Liver (tissue), 9 donors: ENCODE data around the gene PHF21B. TPM values are rescaled to one million over a fixed set of nuclear protein-coding genes. Genes with fewer than 3 reads are reported as not detected.

Source experiments
- DNase-seq: peaks from one replicate; pipeline ENCODE4 v3.0.0-alpha.2; 2017; ENCODE audit warnings: low spot score
- H3K27ac ChIP-seq, 2 donors: one replicate each; pipeline ENCODE4 v1.7.0; 2013; ENCODE audit warnings: inconsistent platforms in 2 of 2, low read length in 2 of 2, control low read depth in 1 of 2, low read depth in 1 of 2, mild to moderate bottlenecking in 1 of 2
- H3K27me3 ChIP-seq, 4 donors: one replicate each; pipeline versions ENCODE4 v1.6.1 to v1.7.0; 2013; ENCODE audit warnings: low read length in 3 of 4, inconsistent platforms in 1 of 4, mild to moderate bottlenecking in 1 of 4, moderate library complexity in 1 of 4; ENCODE audit not compliant: control insufficient read depth in 4 of 4, insufficient read depth in 4 of 4
- H3K36me3 ChIP-seq, 4 donors: one replicate each; pipeline versions ENCODE4 v1.6.1 to v1.7.0; 2013; ENCODE audit warnings: low read length in 3 of 4, mild to moderate bottlenecking in 3 of 4, low read depth in 1 of 4, moderate library complexity in 1 of 4; ENCODE audit not compliant: control insufficient read depth in 4 of 4, insufficient read depth in 3 of 4
- H3K4me1 ChIP-seq, 4 donors: one replicate each; pipeline versions ENCODE4 v1.6.1 to v1.7.0; 2013; ENCODE audit warnings: low read length in 3 of 4, mild to moderate bottlenecking in 3 of 4, moderate library complexity in 1 of 4; ENCODE audit not compliant: control insufficient read depth in 4 of 4, insufficient read depth in 4 of 4
- H3K4me3 ChIP-seq, 3 donors: one replicate each; pipeline versions ENCODE4 v1.6.1 to v1.7.0; 2013; ENCODE audit warnings: low read length in 3 of 3, control low read depth in 1 of 3, low read depth in 1 of 3, mild to moderate bottlenecking in 1 of 3
- H3K9ac ChIP-seq, 2 donors: one replicate each; pipeline ENCODE4 v1.7.0; 2013; ENCODE audit warnings: low read length in 2 of 2, mild to moderate bottlenecking in 2 of 2, moderate library complexity in 2 of 2, control low read depth in 1 of 2, low read depth in 1 of 2
- H3K9me3 ChIP-seq, 4 donors: one replicate each; pipeline versions ENCODE4 v1.6.1 to v1.7.0; 2013; ENCODE audit warnings: low read length in 3 of 4; ENCODE audit not compliant: control insufficient read depth in 4 of 4
- ATF3 ChIP-seq: IDR thresholded peaks from 2 replicates; pipeline ENCODE4 v1.6.1; 2016; ENCODE audit warnings: antibody characterized with exemption
- CTCF ChIP-seq: fragments of 150-350 bp; IDR thresholded peaks from 2 replicates; pipeline ENCODE4 v1.5.1; 2017; ENCODE audit warnings: improper control_type of control experiment, low read depth, low read length; ENCODE audit not compliant: missing input control
- EGR1 ChIP-seq, 2 donors: IDR thresholded peaks; 2 replicates each; pipeline ENCODE4 v1.6.1; 2016 to 2018; ENCODE audit warnings: antibody characterized with exemption in 2 of 2, low read depth in 2 of 2
- FOXA1 ChIP-seq: IDR thresholded peaks from 2 replicates; pipeline ENCODE4 v1.6.1; 2016; ENCODE audit warnings: antibody characterized with exemption
- FOXA2 ChIP-seq: IDR thresholded peaks from 2 replicates; pipeline ENCODE4 v1.6.1; 2016; ENCODE audit warnings: antibody characterized with exemption
- GABPA ChIP-seq, 2 donors: IDR thresholded peaks in 1 of 2; conservative IDR thresholded peaks in 1 of 2; 2 replicates each; pipeline ENCODE4 v1.6.1; 2016; ENCODE audit warnings: antibody characterized with exemption in 2 of 2, mild to moderate bottlenecking in 1 of 2, moderate library complexity in 1 of 2
- HNF4A ChIP-seq, 2 donors: conservative IDR thresholded peaks; 2 replicates each; pipeline ENCODE4 v1.6.1; 2016; ENCODE audit warnings: antibody characterized with exemption in 2 of 2, mild to moderate bottlenecking in 2 of 2
- HNF4G ChIP-seq: IDR thresholded peaks from 2 replicates; pipeline ENCODE4 v1.6.1; 2016; ENCODE audit warnings: antibody characterized with exemption
- JUND ChIP-seq, 2 donors: IDR thresholded peaks; 2 replicates each; pipeline ENCODE4 v1.6.1; 2016; ENCODE audit warnings: antibody characterized with exemption in 2 of 2
- NR2F2 ChIP-seq: IDR thresholded peaks from 2 replicates; pipeline ENCODE4 v1.6.1; 2016; ENCODE audit warnings: antibody characterized with exemption
- RAD21 ChIP-seq, 2 donors: IDR thresholded peaks; 2 replicates each; pipeline ENCODE4 v1.6.1; 2016; ENCODE audit warnings: antibody characterized with exemption in 2 of 2, mild to moderate bottlenecking in 2 of 2
- REST ChIP-seq: IDR thresholded peaks from 2 replicates; pipeline ENCODE4 v1.6.1; 2016; ENCODE audit warnings: antibody characterized with exemption, mild to moderate bottlenecking
- RXRA ChIP-seq, 2 donors: IDR thresholded peaks; 2 replicates each; pipeline ENCODE4 v1.6.1; 2017 to 2018; ENCODE audit warnings: antibody characterized with exemption in 2 of 2, mild to moderate bottlenecking in 1 of 2
- SP1 ChIP-seq: IDR thresholded peaks from 2 replicates; pipeline ENCODE4 v1.6.1; 2018; ENCODE audit warnings: antibody characterized with exemption, mild to moderate bottlenecking
- TAF1 ChIP-seq: conservative IDR thresholded peaks from 2 replicates; pipeline ENCODE4 v1.6.1; 2016; ENCODE audit warnings: antibody characterized with exemption, mild to moderate bottlenecking
- WGBS: extraction: QIAGEN DNeasy Blood & Tissue Kit; methylation state at CpG from one replicate; pipeline ENCODE4 v1.1.7; 2013; 5-methylcytosine and 5-hydroxymethylcytosine counted together
- polyA plus RNA-seq, 2 donors: library from polyadenylated mRNA; stranded (reverse) in 1 of 2; unstranded in 1 of 2; fragments of 200-250 nt in 1 of 2; fragments of >200 nt in 1 of 2; fragmentation: Nextera tagmentation in 1 of 2; extraction: Ambion mirVana in 1 of 2; gene quantifications; one replicate each; pipeline versions ENCODE4 v1.2.1 to v1.2.3, GENCODE V29; 2013 to 2015
- total RNA-seq, 2 donors: library from RNA; depleted of rRNA; stranded (reverse); fragments of >200 nt; gene quantifications; one replicate each; pipeline ENCODE4 v1.2.3, GENCODE V29; 2014
- donor health status: healthy.
- donor health status: healthy.
- donor health status: healthy.
- donor health status: healthy.
- donor health status: healthy.

Gene PHF21B
- total and polyA plus RNA-seq, 4 donors = not detected

DNA sequence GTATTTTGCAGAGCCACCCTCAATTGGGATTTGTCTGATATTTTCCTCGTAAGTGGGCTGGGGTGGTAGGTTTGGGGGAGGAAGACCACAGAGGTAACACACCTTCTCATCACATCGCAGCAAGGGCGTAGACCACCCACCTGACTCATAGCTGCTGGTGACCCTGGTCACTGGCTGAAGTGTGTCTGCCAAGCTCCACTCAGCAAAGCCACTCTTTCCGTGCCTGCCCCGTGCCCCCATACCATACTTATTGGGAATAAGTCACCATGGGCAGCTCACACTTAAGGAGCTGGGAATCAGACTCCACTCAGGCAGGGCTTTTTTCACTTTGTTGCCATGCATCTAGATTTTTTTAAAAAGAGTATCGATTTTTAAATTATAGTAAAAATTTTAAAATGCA, 111.6 kb downstream of the PHF21B start:
- TF ChIP-seq GABPA (IDR thresholded peaks at IDR 0.05 in 1 of 2, conservative IDR thresholded peaks at IDR 0.05 in 1 of 2) (no peak), FOXA1 (no peak), REST (no peak), NR2F2 (no peak), HNF4A (conservative IDR thresholded peaks at IDR 0.05) (no peak), TAF1 (no peak)
- H3K36me3 ChIP-seq = no peaks in the 10 kb centered on the region
- 86% methylated on average over 6 of the region's 6 CpGs for WGBS
- no peak overlapping the region for H3K9ac ChIP-seq
- no peak for DNase-seq
- H3K27me3 ChIP-seq = no peaks in the 10 kb centered on the region
- H3K9me3 ChIP-seq = peaks cover 5 to 17% (median 13%) of the 10 kb centered on the region in 4 donors
- no peaks in the 10 kb centered on the region for H3K4me1 ChIP-seq
- no peak overlapping the region for H3K27ac ChIP-seq
- H3K4me3 ChIP-seq = no peak overlapping the region

- Histone ChIP-seq H3K27me3 (no peaks in the 10 kb centered on the region), H3K9ac (no peak overlapping the region), H3K36me3 (no peaks in the 10 kb centered on the region), H3K4me3 (no peak overlapping the region), H3K4me1 (no peaks in the 10 kb centered on the region), H3K27ac (no peak overlapping the region), H3K9me3 (no peaks in the 10 kb centered on the region)
- DNase-seq = no peak
- TF ChIP-seq FOXA2 = no peak
- no peak for TF ChIP-seq HNF4A (conservative IDR thresholded peaks at IDR 0.05)
- TF ChIP-seq REST = no peak
- TF ChIP-seq RAD21 (IDR thresholded peaks at IDR 0.05) = no peak
- TF ChIP-seq SP1 = no peak
- no peak for TF ChIP-seq NR2F2
- TF ChIP-seq GABPA (IDR thresholded peaks at IDR 0.05 in 1 of 2, conservative IDR thresholded peaks at IDR 0.05 in 1 of 2) = no peak
- no peak for TF ChIP-seq CTCF
- TF ChIP-seq ATF3 = no peak
- no peak for TF ChIP-seq RXRA (IDR thresholded peaks at IDR 0.05)
- TF ChIP-seq JUND (IDR thresholded peaks at IDR 0.05) = no peak
- no peak for TF ChIP-seq HNF4G
- no peak for TF ChIP-seq EGR1 (IDR thresholded peaks at IDR 0.05; ENCODE audit: low read depth in 2 of 2)
- TF ChIP-seq TAF1 = no peak
- WGBS = 82% methylated on average over 23 of the region's 23 CpGs
Measured at GRCh38 chr22:44895296-44896055, 114.3 kb downstream of the PHF21B start.
